Fibroblast of lung (primary cell): Measurements from ENCODE around the gene PAM. TPM values are rescaled to one million over a fixed set of nuclear protein-coding genes. Genes with fewer than 3 reads are reported as not detected.

Source experiments
- DNase-seq, 2 donors: peaks; one replicate each; pipeline versions ENCODE4 v3.0.0 to v3.0.0-alpha.2; 2010; ENCODE audit warnings: low read depth in 2 of 2
- H2AFZ ChIP-seq: 2 replicates; pipeline ENCODE4 v1.5.1; 2012; ENCODE audit warnings: low read length, control low read depth, inconsistent platforms
- H3K27ac ChIP-seq: 2 replicates; pipeline ENCODE4 v1.5.1; 2011; ENCODE audit warnings: low read length, control low read depth; ENCODE audit not compliant: insufficient read depth
- H3K27me3 ChIP-seq: 2 replicates; pipeline ENCODE4 v1.5.1; 2011; ENCODE audit warnings: mild to moderate bottlenecking, low read length; ENCODE audit not compliant: control insufficient read depth, insufficient read depth
- H3K36me3 ChIP-seq: 2 replicates; pipeline ENCODE4 v1.5.1; 2011; ENCODE audit warnings: low read length; ENCODE audit not compliant: control insufficient read depth, insufficient read depth
- H3K4me1 ChIP-seq: 2 replicates; pipeline ENCODE4 v1.5.1; 2011; ENCODE audit warnings: low read length; ENCODE audit not compliant: control insufficient read depth, insufficient read depth; ENCODE audit errors: extremely low read depth
- H3K4me2 ChIP-seq: 2 replicates; pipeline ENCODE4 v1.5.1; 2011; ENCODE audit warnings: low read length, control low read depth; ENCODE audit not compliant: insufficient read depth; ENCODE audit errors: extremely low read depth
- H3K4me3 ChIP-seq, 4 experiments: fragments of 200-600 bp in 1 of 4; sonication (generic) in 1 of 4; replicated peaks in 1 of 4; 2 replicates each; pipeline ENCODE4 v1.5.1; 2011 to 2016; ENCODE audit warnings: low read length in 4 of 4, low read depth in 3 of 4, mild to moderate bottlenecking in 3 of 4, control low read depth in 2 of 4, inconsistent platforms in 1 of 4, mixed read lengths in 1 of 4; ENCODE audit not compliant: insufficient read depth in 1 of 4; ENCODE audit errors: control extremely low read depth in 1 of 4
- H3K79me2 ChIP-seq: 2 replicates; pipeline ENCODE4 v1.5.1; 2012; ENCODE audit warnings: mild to moderate bottlenecking, low read length, inconsistent platforms; ENCODE audit not compliant: control insufficient read depth, insufficient read depth
- H3K9ac ChIP-seq: 2 replicates; pipeline ENCODE4 v1.5.1; 2011; ENCODE audit warnings: mild to moderate bottlenecking, low read length, control low read depth; ENCODE audit not compliant: insufficient read depth
- H3K9me3 ChIP-seq: 2 replicates; pipeline ENCODE4 v1.5.1; 2012; ENCODE audit warnings: low read depth, low read length; ENCODE audit not compliant: control insufficient read depth, insufficient read depth
- H4K20me1 ChIP-seq: 2 replicates; pipeline ENCODE4 v1.5.1; 2011; ENCODE audit warnings: low read length; ENCODE audit not compliant: control insufficient read depth, insufficient read depth; ENCODE audit errors: extremely low read depth
- CTCF ChIP-seq, 2 donors: IDR thresholded peaks in 1 of 2; conservative IDR thresholded peaks in 1 of 2; 1 replicate in 1 of 2; 2 replicates in 1 of 2; pipeline ENCODE4 v1.5.1; 2011 to 2012; ENCODE audit warnings: low read length in 2 of 2, control low read depth in 1 of 2, inconsistent platforms in 1 of 2, low read depth in 1 of 2, mild to moderate bottlenecking in 1 of 2
- EZH2 ChIP-seq: IDR thresholded peaks from 2 replicates; pipeline ENCODE4 v1.5.1; 2012; ENCODE audit warnings: low read length, control low read depth, mild to moderate bottlenecking; ENCODE audit errors: missing control alignments
- polyA minus RNA-seq: library from RNA; depleted of rRNA, polyadenylated mRNA; stranded (reverse); fragments of >200 nt; gene quantifications from 2 replicates; pipeline ENCODE4 v1.2.3, GENCODE V29; 2011; ENCODE audit warnings: low replicate concordance
- polyA plus RNA-seq, 2 donors: library from polyadenylated mRNA; depleted of rRNA in 1 of 2; stranded (reverse) in 1 of 2; unstranded in 1 of 2; fragments of >200 nt; gene quantifications; 2 replicates each; pipeline ENCODE4 v1.2.1, GENCODE V29; 2011 to 2012; ENCODE audit warnings: missing spikeins in 1 of 2
- total RNA-seq: library from RNA; depleted of rRNA; stranded (reverse); fragments of >200 nt; gene quantifications from 2 replicates; pipeline ENCODE4 v1.2.1, GENCODE V29; 2014

The PAM gene
- total RNA-seq (241 and 405 TPM in 2 replicates), polyA plus RNA-seq (260 and 404 TPM in 2 replicates), polyA minus RNA-seq (57.9 and 152 TPM in 2 replicates)
- polyA plus RNA-seq (2012) = 159 and 259 TPM in 2 replicates

- Histone ChIP-seq H2AFZ (peak within 1 kb of the TSS; percentile 84), H3K79me2 (peaks cover 28% of the 10 kb centered on the region), H3K27me3 (no peaks in the 10 kb centered on the region), H3K4me3 (peak within 1 kb of the TSS; percentile 76 to 97 (median 94)), H3K36me3 (no peaks in the 10 kb centered on the region), H3K4me2 (peak within 1 kb of the TSS; percentile 91), H3K9me3 (no peaks in the 10 kb centered on the region), H3K9ac (peak within 1 kb of the TSS; percentile 82), H3K4me1 (peaks cover 9% of the 10 kb centered on the region), H3K27ac (peak within 1 kb of the TSS; percentile 96), H4K20me1 (no peaks in the 10 kb centered on the region)
- no peak for TF ChIP-seq EZH2
- TF ChIP-seq CTCF (conservative IDR thresholded peaks at IDR 0.05 in 1 of 2, IDR thresholded peaks at IDR 0.05 in 1 of 2; ENCODE audit: low read depth in 1 of 2, low read length in 2 of 2) = no peak
- DNase-seq = peak; percentile 68 to 72
Measured at GRCh38 chr5:102754767-102755431, at the start of gene PAM. PAM (plus strand) TSS chr5:102755305; CDS start chr5:102866196, 110,891 bp downstream.

GRCh38 chr5:102711525-102712385, 43.4 kb upstream of the PAM start:
- TF ChIP-seq EZH2 (no peak), CTCF (conservative IDR thresholded peaks at IDR 0.05 in 1 of 2, IDR thresholded peaks at IDR 0.05 in 1 of 2; ENCODE audit: low read depth in 1 of 2, low read length in 2 of 2) (no peak)
- no peak for DNase-seq
- no peak overlapping the region for H2AFZ ChIP-seq
- peaks cover 2% of the 10 kb centered on the region for H3K4me1 ChIP-seq
- no peaks in the 10 kb centered on the region for H3K9me3 ChIP-seq
- no peaks in the 10 kb centered on the region for H3K36me3 ChIP-seq
- no peak overlapping the region for H3K9ac ChIP-seq
- H4K20me1 ChIP-seq = no peaks in the 10 kb centered on the region
- H3K27ac ChIP-seq = no peak overlapping the region
- no peaks in the 10 kb centered on the region for H3K27me3 ChIP-seq
- no peak overlapping the region for H3K4me2 ChIP-seq
- H3K79me2 ChIP-seq = no peaks in the 10 kb centered on the region
- no peak overlapping the region for H3K4me3 ChIP-seq

- Histone ChIP-seq H3K27me3 (no peaks in the 10 kb centered on the region), H3K9me3 (no peaks in the 10 kb centered on the region), H4K20me1 (no peaks in the 10 kb centered on the region), H3K4me3 (no peak overlapping the region), H2AFZ (no peak overlapping the region), H3K4me1 (peaks cover 2% of the 10 kb centered on the region), H3K9ac (no peak overlapping the region), H3K27ac (no peak overlapping the region), H3K4me2 (no peak overlapping the region), H3K79me2 (no peaks in the 10 kb centered on the region), H3K36me3 (no peaks in the 10 kb centered on the region)
- TF ChIP-seq CTCF (conservative IDR thresholded peaks at IDR 0.05 in 1 of 2, IDR thresholded peaks at IDR 0.05 in 1 of 2; ENCODE audit: low read depth in 1 of 2, low read length in 2 of 2) (no peak), EZH2 (no peak)
- no peak for DNase-seq
Measured at GRCh38 chr5:102713278-102713677, 41.8 kb upstream of the PAM start.
